Right lobe of liver (tissue), 6 donors: Measurements from ENCODE around the gene AXIN2. TPM values are rescaled to one million over a fixed set of nuclear protein-coding genes. Genes with fewer than 3 reads are reported as not detected.

ENCODE experiments used
- ATAC-seq, 4 donors: fragments of 200-7000 bp; cut with Tn5 transposase; one replicate each; pipeline ENCODE4 v1.9.1; 2020; ENCODE audit warnings: mild to moderate bottlenecking in 4 of 4, moderate library complexity in 4 of 4
- DNase-seq, 3 donors: peaks; one replicate each; pipeline ENCODE4 v3.0.0-alpha.2; 2020
- H3K27ac ChIP-seq, 3 donors: fragments of 200-600 bp; one replicate each; pipeline ENCODE4 v1.8.0; 2022
- H3K27me3 ChIP-seq, 2 donors: fragments of 200-600 bp; one replicate each; pipeline ENCODE4 v1.8.0; 2022
- H3K36me3 ChIP-seq, 4 donors: fragments of 200-600 bp; sonication (generic) in 1 of 4; one replicate each; pipeline versions ENCODE4 v1.5.1 to v1.8.0; 2017 to 2022; ENCODE audit warnings: control low read depth in 1 of 4
- H3K4me1 ChIP-seq, 4 donors: fragments of 200-600 bp; sonication (generic) in 1 of 4; one replicate each; pipeline versions ENCODE4 v1.5.1 to v1.8.0; 2017 to 2022; ENCODE audit warnings: control low read depth in 1 of 4
- H3K4me3 ChIP-seq, 3 donors: fragments of 200-600 bp; one replicate each; pipeline ENCODE4 v1.8.0; 2022
- H3K9me3 ChIP-seq, 4 donors: fragments of 200-600 bp; sonication (generic) in 1 of 4; one replicate each; pipeline versions ENCODE4 v1.5.1 to v1.8.0; 2017 to 2022; ENCODE audit warnings: control low read depth in 1 of 4
- CTCF ChIP-seq, 4 donors: fragments of 200-600 bp in 3 of 4; fragments of 450-650 bp in 1 of 4; IDR thresholded peaks; one replicate each; pipeline versions ENCODE4 v1.5.1 to v1.8.0; 2016 to 2022; ENCODE audit warnings: antibody characterized with exemption in 4 of 4, mild to moderate bottlenecking in 2 of 4
- POLR2A ChIP-seq: fragments of 450-650 bp; IDR thresholded peaks from one replicate; pipeline ENCODE4 v1.6.1; 2017; ENCODE audit warnings: antibody characterized with exemption, mild to moderate bottlenecking
- WGBS: methylation state at CpG from one replicate; pipeline ENCODE4 v1.1.6; 2018; ENCODE audit warnings: low coverage, low lambda C conversion rate; ENCODE audit not compliant: insufficient coverage; ENCODE audit errors: missing lambda C conversion rate; 5-methylcytosine and 5-hydroxymethylcytosine counted together
- intact Hi-C, 2 donors: fragments of 100-400 bp; cut with DNase I; formaldehyde crosslinking; loops; one replicate each; pipeline versions ENCODE4 v1.11.2 to v1.14.1; 2022
- total RNA-seq, 6 experiments: library from RNA; depleted of rRNA in 2 of 6; stranded (reverse); fragments of >200 nt in 2 of 6; fragmentation: NEBNext Ultra II Directional in 3 of 6; extraction: Animal tissue kit (Norgen Biotek cat#: 25700) in 3 of 6; gene quantifications; one replicate each; pipeline versions ENCODE4 v1.1.0 to v1.2.4, GENCODE V29; 2016 to 2023
- donor health status: DM: no; HTN: yes; CAD: no.
- donor health status: DM: no; HTN: no; CAD: no.
- donor health status: DM: no; HTN: no; CAD: no.
- donor health status: DM: no; HTN: yes; CAD: no.
- donor health status: DM: no; HTN: yes; CAD: no.

AXIN2 gene
- total RNA-seq, 6 experiments from 2014 or later: 1.0 to 2.4 (median 2.0) TPM

- DNase-seq (no peak), ATAC-seq (no peak)
- H3K27me3 ChIP-seq: no peaks in the 10 kb centered on the region
- H3K9me3 ChIP-seq: no peaks in the 10 kb centered on the region
- intact Hi-C loops: no loop called here
- TF ChIP-seq CTCF (IDR thresholded peaks at IDR 0.05) (no peak), POLR2A (no peak)
- no peaks in the 10 kb centered on the region for H3K36me3 ChIP-seq
- H3K4me1 ChIP-seq: peaks cover 0 to 9% (median 5%) of the 10 kb centered on the region in 4 donors
- H3K4me3 ChIP-seq: no peak overlapping the region
- 92% methylated on average over 2 of the region's 4 CpGs for WGBS
- no peak overlapping the region for H3K27ac ChIP-seq
Measured at GRCh38 chr17:65550758-65551157, 10.7 kb downstream of the AXIN2 start.

GRCh38 chr17:65550075-65550662, 11.3 kb downstream of the AXIN2 start:
- Histone ChIP-seq H3K36me3 (no peaks in the 10 kb centered on the region), H3K27me3 (no peaks in the 10 kb centered on the region), H3K9me3 (no peaks in the 10 kb centered on the region), H3K27ac (no peak overlapping the region), H3K4me1 (peaks cover 0 to 9% (median 5%) of the 10 kb centered on the region in 4 donors), H3K4me3 (no peak overlapping the region)
- intact Hi-C loops: no loop called here
- DNase-seq: no peak
- no peak for ATAC-seq
- TF ChIP-seq POLR2A (no peak), CTCF (IDR thresholded peaks at IDR 0.05) (no peak)
- WGBS: 91% methylated on average over 8 of the region's 9 CpGs

GRCh38 chr17:65548269-65548969, 13.0 kb downstream of the AXIN2 start:
- H3K36me3 ChIP-seq: no peaks in the 10 kb centered on the region
- no peak overlapping the region for H3K4me3 ChIP-seq
- no peak for ATAC-seq
- 91% methylated on average over 5 of the region's 6 CpGs for WGBS
- intact Hi-C loops: no loop called here
- no peak overlapping the region for H3K27ac ChIP-seq
- DNase-seq: no peak
- H3K4me1 ChIP-seq: peaks cover 0 to 9% (median 5%) of the 10 kb centered on the region in 4 donors
- TF ChIP-seq POLR2A (no peak), CTCF (IDR thresholded peaks at IDR 0.05) (no peak)
- no peaks in the 10 kb centered on the region for H3K9me3 ChIP-seq
- H3K27me3 ChIP-seq: no peaks in the 10 kb centered on the region

- ATAC-seq (peak; percentile 88 to 97 (median 94)), DNase-seq (peak; percentile 62 to 86 (median 82))
- Histone ChIP-seq H3K36me3 (no peaks in the 10 kb centered on the region), H3K4me3 (no peak overlapping the region), H3K27ac (peak overlapping the region in 2 of 3 donors; percentile 7 to 48), H3K4me1 (peaks cover 0 to 9% (median 5%) of the 10 kb centered on the region in 4 donors), H3K27me3 (no peaks in the 10 kb centered on the region), H3K9me3 (no peaks in the 10 kb centered on the region)
- WGBS: 25% methylated on average over 5 of the region's 5 CpGs
- no peak for TF ChIP-seq CTCF (IDR thresholded peaks at IDR 0.05)
- no peak for TF ChIP-seq POLR2A
- intact Hi-C loops: no loop called here
Measured at GRCh38 chr17:65547253-65547670, 14.2 kb downstream of the AXIN2 start.
